Esophagus muscularis mucosa (tissue), 4 donors: ENCODE results near the gene FOXL2NB.

ENCODE experiments used
- CTCF ChIP-seq, 3 experiments: fragments of 200-600 bp in 2 of 3; fragments of 450-650 bp in 1 of 3; sonication (generic) in 2 of 3; IDR thresholded peaks; one replicate each; pipeline ENCODE4 v1.5.1; 2017 to 2019; ENCODE audit warnings: antibody characterized with exemption in 3 of 3, mild to moderate bottlenecking in 2 of 3, moderate library complexity in 1 of 3
- EP300 ChIP-seq: sonication (generic); formaldehyde crosslinking; IDR thresholded peaks from one replicate; pipeline ENCODE4 v1.6.1; 2017; ENCODE audit warnings: antibody characterized with exemption
- POLR2A ChIP-seq: fragments of 450-650 bp; IDR thresholded peaks from one replicate; pipeline ENCODE4 v1.6.1; 2017; ENCODE audit warnings: antibody characterized with exemption, moderate library complexity, mild to moderate bottlenecking, low read depth
- POLR2AphosphoS5 ChIP-seq, 2 donors: sonication (generic); formaldehyde crosslinking; IDR thresholded peaks; one replicate each; pipeline ENCODE4 v1.6.1; 2017; ENCODE audit warnings: antibody characterized with exemption in 2 of 2

GRCh38 chr3:138948371-138949001, 1.5 kb downstream of the FOXL2NB start:
- no peak for TF ChIP-seq EP300
- no peak for TF ChIP-seq POLR2A
- TF ChIP-seq CTCF (IDR thresholded peaks at IDR 0.05), result no peak
- no peak for TF ChIP-seq POLR2AphosphoS5 (IDR thresholded peaks at IDR 0.05)
